HPDE6-E6E7 (cell line): Measurements from ENCODE around the gene GTF2F1.
A peak's percentile ranks its signal among the peaks of the same experiment; 100 is the strongest.
"Not testable (repeated sequence)": the region's sequence is repeated elsewhere in the genome, so short reads cannot be mapped to it uniquely, and the experiment has no call there.

Source experiments
- DNase-seq: peaks from one replicate; pipeline ENCODE4 v3.0.0; 2011; ENCODE audit warnings: missing footprints; ENCODE audit errors: extremely low spot score

The GTF2F1 gene, protein sequence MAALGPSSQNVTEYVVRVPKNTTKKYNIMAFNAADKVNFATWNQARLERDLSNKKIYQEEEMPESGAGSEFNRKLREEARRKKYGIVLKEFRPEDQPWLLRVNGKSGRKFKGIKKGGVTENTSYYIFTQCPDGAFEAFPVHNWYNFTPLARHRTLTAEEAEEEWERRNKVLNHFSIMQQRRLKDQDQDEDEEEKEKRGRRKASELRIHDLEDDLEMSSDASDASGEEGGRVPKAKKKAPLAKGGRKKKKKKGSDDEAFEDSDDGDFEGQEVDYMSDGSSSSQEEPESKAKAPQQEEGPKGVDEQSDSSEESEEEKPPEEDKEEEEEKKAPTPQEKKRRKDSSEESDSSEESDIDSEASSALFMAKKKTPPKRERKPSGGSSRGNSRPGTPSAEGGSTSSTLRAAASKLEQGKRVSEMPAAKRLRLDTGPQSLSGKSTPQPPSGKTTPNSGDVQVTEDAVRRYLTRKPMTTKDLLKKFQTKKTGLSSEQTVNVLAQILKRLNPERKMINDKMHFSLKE

DNA sequence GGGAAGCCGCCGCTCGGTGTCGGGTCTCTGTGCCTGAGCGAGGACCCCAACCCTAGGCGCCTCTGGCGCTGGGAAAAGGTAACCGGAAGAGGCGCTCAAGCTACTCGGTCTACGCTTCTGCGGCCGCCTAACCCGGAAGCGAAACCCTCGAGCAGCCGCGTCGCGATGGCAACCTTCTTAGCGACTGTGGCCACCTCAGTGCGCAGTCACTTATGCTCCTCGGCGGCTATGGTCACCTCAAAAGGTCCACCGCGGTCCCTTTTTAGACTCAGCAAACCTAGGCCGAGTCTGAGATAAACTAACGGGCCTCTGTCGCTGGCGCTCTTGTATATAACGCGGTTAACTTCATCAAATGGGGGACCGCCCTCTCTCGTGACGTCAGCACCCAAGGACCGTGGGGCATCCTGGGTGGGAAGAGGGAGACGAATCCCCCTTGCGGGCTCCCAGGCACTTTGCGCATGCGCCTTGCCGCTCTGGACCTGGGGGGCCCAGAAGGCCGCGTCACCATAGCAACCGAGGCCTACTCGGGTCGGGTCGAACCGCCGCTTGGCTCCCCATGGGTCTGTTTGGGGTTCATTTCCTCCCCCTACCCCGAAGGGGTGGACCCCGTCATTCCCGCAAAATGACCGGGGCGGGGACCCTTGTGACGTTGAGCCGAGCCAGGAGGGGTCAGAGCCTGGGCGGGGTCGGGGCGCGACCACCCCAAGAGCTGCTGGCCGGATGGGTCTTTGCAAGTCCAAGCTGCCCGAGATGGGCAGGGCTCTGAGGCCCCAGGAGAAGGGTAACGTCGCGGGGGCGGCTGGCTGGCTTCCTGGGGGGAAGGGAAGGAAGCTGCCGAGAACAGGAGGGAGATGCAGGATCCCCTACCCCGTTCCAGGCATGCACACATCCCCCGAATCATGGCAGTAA is at the start of gene GTF2F1:
GTF2F1 (minus strand) TSS at position 91 of the 909 bp plus-strand sequence. CDS start 169 bp downstream, outside the sequence.
- DNase-seq: peak; percentile 97

GRCh38 chr19:6442087-6442688 is 49.2 kb upstream of the GTF2F1 start:
- DNase-seq: no peak

DNA sequence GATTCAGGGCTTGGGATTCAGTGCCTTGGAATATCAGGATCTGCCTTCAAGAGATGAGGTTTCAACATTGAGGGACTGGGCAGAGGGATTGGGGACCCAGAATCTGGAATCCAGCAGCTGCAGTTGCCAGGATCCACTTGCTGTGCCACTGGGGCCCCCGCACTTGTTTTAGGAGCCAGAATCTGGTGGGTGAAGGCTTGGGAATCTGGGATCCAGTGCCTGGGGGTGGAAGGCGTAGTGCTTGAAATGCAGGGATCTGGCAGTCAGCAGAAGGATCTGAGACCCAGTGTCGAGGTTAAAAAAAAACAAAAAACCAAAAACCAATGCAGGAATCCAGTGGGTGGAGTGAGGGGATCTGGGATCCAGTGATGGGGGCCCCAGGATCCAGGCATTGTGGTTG is 47.9 kb upstream of the GTF2F1 start:
- DNase-seq: no peak

GRCh38 chr19:6439743-6440142 is 46.8 kb upstream of the GTF2F1 start:
- DNase-seq: no peak

DNA sequence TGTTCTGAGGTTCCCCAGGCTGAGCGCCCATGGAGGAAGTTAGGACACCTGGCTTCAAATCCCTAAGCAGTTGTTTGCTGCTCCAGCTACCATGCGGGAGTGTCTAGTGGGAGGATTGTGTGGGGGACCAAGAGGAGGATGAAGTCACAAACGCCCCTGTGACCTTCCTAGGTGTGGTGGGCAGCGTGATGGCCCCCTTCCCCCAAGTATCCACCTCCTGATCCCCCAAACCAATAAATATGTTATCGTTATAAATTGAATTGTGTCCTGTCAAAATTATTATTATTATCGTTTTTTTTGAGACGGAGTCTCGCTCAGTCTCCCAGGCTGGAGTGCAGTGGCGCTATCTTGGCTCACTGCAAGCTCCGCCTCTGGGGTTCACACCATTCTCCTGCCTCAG is 40.7 kb upstream of the GTF2F1 start, which contains the start of gene SLC25A41:
SLC25A41 (minus strand) TSS at position 101 of the 400 bp plus-strand sequence; CDS start at position 31, 70 bp downstream.
- DNase-seq: no peak

GRCh38 chr19:6433165-6433564 is 40.2 kb upstream of the GTF2F1 start:
- no peak for DNase-seq

DNA sequence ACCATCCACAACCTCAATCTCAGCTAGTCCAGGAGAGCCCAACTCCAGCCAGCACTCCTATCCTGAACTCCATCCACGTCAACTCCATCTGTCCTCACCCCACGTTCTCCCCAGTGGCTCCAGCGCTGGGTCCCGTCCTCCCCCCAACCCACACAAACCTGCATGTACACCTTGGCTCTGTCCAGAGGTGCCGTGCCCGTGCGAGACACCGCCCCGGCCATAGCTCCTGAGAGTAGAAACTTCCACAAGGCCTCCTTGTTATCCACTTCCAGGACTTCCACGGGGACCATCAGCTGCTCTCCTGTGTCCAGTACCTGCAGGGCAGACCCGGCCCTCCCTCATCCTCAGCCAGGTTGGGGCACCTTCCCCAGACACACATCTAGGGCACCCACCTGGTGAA is 38.9 kb upstream of the GTF2F1 start:
- no peak for DNase-seq

DNA sequence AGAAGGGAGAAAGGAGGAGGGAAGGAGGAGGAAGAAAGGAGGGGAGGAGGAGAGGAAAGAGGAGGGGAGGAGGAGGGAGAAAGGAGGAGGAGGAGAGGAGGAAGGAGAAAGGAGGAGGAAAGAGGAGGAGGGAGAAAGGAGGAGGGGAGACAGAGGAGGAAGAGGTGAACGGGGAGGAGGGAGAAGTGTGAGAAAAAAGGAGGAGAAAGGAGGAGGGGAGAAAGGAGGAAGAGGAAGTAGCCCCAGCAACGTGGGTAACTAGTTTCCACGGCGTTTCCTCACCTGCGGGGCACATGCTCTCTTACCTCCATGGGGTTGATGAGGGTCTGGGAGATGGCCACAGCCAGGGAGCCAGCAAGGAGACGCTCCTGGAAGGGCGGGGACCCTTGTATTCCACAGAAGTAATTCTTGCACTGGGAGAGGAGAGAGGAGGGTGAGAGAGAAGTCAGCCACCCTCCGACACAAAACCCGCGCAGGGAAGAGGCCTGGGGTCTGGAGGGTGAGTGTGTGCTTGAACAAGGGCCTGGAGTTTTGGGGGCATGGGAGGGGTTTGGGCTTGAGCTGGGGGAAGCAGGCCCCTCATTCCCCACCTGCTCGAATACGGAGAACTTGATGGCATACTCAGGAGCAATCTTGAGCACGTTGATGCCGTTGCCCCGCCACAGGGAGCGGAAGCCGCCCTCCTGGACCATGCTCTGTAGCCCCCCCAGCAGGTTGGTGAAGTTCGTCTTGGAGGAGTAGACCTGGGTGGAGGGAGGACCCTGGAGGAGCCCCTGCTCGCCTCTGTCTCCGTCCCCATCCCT is 36.7 kb upstream of the GTF2F1 start:
- no peak for DNase-seq

DNA sequence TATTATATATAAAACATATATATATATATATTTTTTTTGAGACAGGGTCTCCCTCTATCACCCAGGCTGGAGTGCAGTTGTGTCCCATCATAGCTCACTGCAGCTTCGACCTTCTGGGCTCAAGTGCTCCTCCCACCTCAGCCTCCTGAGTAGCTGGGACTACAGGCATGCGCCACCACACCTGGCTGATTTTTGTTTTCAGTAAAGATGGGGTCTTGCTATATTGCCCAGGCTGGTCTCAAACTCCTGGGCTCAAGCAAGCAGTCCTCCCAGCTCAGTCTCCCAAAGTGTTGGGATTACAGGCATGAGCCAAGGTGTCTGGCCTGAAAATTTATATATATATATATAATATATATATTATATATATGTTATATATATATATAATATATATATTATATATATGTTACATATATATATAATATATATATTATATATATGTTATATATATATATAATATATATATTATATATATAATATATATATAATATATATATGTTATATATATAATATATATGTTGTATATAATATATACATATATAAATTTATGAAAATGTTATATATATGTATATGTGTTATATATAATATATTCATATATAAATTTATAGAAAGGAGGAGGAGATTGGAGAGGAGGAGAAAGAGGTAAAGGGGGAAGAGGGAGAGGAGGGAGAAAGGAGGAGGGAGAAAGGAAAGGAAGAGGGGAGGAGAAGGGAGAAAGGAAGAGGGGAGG is 35.9 kb upstream of the GTF2F1 start:
- not testable (repeated sequence) for DNase-seq

DNA sequence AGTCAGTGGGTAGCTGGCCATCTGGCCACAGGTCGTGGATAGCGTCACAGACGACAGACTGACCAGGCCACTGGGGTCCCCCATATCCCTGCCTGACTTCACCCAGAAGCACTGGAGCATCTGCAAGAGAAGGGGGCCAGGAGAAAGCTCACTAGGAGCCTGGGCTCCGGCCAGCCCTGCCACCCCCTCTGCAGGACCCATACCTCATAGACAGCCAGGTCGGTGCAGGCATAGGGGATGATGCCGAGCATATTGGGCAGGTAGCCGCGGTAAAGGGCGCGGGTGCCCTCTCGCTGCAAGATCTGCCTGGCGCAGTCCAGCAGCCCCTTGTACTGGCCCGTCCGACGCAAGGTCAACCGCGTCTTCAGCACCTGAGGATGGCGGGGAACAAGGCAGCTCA is 34.2 kb upstream of the GTF2F1 start:
- DNase-seq: no peak

GRCh38 chr19:6425732-6426620 is 33.0 kb upstream of the GTF2F1 start:
- no peak for DNase-seq

DNA sequence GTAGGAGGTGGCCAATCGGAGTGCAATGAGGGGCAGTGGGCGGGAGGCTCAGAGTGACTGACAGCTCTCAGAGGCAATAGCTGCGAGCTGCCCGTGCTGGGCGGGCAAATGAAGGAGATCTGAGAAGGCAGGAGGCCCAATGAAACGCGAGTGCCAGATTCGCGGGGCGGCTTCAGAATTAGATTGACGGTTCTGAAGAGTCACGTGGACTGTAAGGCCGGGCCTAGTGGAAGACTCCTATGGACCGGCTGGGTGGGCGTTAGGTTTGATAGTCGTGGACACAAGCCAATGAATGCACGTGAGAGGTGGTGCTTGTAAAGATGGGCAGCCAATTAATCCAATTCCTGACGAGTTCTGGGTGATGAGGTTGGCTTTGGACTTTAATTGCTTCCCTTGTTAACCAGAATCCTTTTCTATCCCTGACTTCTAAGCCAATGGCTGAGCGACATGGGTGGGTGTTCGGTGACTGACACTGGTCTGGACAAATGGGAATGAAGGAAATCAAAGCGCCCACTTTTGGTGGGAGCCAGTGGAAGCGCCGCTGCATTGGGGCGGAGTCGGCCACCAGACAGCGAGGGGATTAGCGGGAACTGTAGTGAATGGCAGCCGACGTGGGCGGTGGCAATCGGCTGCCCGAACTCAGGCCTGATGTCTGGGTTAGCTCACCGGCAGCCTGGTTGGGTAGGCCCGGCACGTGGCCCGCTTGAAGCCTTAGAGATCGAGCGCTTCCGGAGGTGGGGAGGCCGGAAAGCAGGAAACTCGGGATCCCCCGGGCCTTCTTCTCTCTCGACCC is 32.2 kb upstream of the GTF2F1 start:
- peak; percentile 99 for DNase-seq

- DNase-seq: no peak
Measured at GRCh38 chr19:6424195-6424938, 31.4 kb upstream of the GTF2F1 start, which contains the start of gene KHSRP. Gene KHSRP, minus strand, starts transcription at chr19:6424811. Its CDS starts 110 bp downstream, at chr19:6424701.

DNA sequence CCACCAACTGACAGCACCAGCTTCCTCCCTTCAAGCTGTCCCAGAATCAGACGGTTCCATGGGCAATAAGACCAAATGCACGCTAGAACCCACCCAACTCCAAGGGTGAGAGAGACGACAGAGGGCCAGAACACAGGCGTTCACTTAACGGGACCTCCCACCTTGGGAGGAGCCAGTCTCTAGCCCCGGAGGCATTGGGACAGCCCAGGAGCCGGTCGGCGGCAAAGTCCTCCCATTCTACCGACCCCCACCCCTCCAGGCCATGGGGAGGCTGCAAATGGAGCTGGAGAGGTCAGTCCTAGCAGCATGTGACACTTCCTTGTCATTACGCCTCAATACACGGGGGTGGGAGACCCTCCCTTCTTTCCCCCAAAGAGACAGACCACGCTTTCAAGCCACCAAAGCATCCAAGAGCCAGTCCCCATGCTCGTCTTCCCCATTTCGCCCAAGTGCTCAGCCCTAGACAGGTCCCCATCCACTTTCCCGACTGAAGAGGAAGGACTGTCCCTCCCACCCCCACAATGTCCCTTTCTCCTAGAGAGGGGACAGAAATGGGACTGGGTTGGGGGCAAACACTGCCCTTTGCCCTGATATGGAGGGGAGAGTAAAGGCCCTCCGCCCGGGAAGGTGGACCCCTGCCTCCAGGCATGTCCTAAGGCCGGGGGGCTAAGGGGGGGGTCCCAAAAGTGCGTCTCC is 30.7 kb upstream of the GTF2F1 start:
- DNase-seq: peak; percentile 55

DNA sequence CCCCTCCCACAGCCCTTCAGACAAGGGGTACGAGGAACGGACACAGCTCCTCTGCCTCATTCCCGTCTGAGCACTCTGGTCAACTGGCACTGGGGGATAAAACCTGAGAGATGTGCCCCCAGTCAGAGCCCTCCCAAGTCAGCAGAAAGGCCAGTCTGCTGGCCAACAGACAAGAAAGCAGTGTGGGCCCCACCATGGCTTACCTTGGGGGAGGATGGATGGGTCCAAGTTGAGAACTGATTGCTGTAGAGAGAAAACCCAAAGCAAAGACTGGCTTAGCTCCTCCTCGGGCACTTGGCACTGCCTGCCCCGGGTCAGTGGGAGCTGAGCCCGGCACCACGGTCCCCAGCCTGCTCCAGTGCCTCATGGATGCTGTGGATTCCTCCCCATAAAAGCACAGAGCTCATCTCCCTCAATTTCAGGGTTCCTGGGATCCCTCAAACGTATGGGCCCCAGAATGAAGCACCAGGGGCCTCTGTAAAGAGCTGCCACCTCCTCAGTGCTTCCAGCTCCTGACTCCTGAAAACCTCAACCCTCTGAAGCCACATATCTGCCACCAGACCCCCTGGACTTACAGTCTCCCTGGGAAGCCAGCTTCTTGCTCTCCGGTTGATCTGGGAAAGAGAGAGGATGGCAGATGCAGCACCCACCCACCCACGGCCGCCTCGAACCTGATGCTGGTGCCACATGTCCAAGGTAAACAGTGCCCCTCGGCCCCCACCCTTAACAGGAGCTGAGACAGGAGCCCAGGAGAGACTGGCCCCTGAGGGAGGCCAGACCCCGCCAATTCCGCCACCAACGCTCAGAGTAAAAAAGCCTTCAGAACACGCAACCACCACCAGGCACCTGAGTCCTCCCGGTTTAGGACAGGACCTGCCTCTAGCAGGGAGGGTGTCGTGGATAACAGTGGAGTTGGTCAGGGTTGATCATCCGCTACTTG is 28.4 kb upstream of the GTF2F1 start:
- no peak for DNase-seq

GRCh38 chr19:6418562-6418932 is 25.6 kb upstream of the GTF2F1 start:
- DNase-seq: no peak
